Activated naive CD8-positive, alpha-beta T cell treated with anti-CD3 and anti-CD28 coated beads, Interleukin-2, amount 10 ng/mL, durations not matched to agents 7 days and 5 days (primary cell): ENCODE measurements around the gene IRX4. TPM values are rescaled to one million over a fixed set of nuclear protein-coding genes. Genes with fewer than 3 reads are reported as not detected.

Source experiments
- ATAC-seq: fragments of 150-1000 bp; cut with Tn5 transposase; one replicate; pipeline ENCODE4 v1.10.0; 2021; ENCODE audit warnings: low read depth, moderate library complexity
- POLR2A ChIA-PET: fragments of 350-600 bp; sonication (Branson Sonifier 250); formaldehyde crosslinking; loops from one replicate; lab custom pipeline; 2021; ENCODE audit warnings: antibody characterized with exemption; lab: Charles Lee
- DNase-seq: peaks from one replicate; pipeline ENCODE4 v3.0.0; 2021
- H3K27ac Mint-ChIP-seq: one replicate; pipeline ENCODE4 v1.8.0; 2022; ENCODE audit warnings: mild to moderate bottlenecking, mixed read lengths
- H3K27me3 Mint-ChIP-seq: one replicate; pipeline ENCODE4 v1.8.0; 2022; ENCODE audit warnings: mild to moderate bottlenecking, moderate library complexity, mixed read lengths
- H3K36me3 Mint-ChIP-seq: one replicate; pipeline ENCODE4 v1.8.0; 2021; ENCODE audit warnings: mild to moderate bottlenecking, mixed read lengths
- H3K4me1 Mint-ChIP-seq: one replicate; pipeline ENCODE4 v1.8.0; 2021; ENCODE audit warnings: mixed read lengths
- H3K4me3 Mint-ChIP-seq: one replicate; pipeline ENCODE4 v1.8.0; 2022; ENCODE audit warnings: mild to moderate bottlenecking, moderate library complexity, mixed read lengths
- H3K9me3 Mint-ChIP-seq: one replicate; pipeline ENCODE4 v1.8.0; 2021; ENCODE audit warnings: mixed read lengths
- total RNA-seq, 2 experiments: library from RNA; stranded (reverse); gene quantifications; one replicate each; pipeline ENCODE4 v1.2.3, GENCODE V29; 2021

The IRX4 gene
- not detected for total RNA-seq

DNA sequence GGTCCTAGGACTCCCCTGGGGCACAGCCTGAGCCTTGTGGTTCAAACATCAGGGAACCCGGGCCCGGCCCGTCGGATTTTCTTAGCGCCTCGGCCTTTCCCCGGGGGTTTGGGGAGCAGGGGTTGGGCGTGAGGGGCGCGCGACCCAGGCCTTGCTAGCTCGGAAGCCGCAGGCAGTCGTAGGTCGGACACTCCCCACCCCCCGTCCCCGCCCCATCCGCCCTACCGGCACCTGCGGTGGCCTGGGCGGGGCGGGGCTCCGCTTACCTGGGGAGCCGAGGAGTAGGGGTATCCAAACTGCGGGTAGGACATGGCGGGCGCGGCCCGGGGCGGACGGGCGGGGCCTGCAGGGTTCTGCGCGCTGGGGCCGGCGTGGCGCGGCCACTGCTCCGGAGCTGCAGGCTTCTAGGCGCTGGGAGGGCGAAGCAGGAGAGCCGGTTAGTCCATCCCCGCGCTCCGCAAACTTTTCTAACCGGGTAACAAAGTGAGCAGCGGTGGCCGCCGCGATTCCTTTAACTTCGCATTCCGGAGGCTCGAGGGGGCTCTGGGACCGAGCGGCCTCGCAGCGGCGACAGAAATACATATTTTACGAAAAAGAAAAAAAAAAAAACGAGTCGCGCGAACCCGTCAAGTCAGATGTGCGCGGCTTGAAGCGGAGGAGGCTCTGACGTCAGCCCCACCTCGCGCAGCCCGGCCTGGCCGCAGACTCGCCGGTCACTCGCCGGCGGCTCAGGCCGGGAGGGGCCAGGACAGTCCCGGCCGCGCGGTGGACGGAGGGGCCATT lies at the start of gene IRX4:
IRX4 (minus strand) TSS at position 589 of the 783 bp plus-strand sequence; CDS start at position 311, 278 bp downstream.
- Mint-ChIP-seq H3K9me3 (peaks cover 2% of the 10 kb centered on the region), H3K27ac (no peak within 1 kb of the TSS), H3K4me1 (peaks cover 5% of the 10 kb centered on the region), H3K36me3 (peaks cover 3% of the 10 kb centered on the region), H3K27me3 (peaks cover 58% of the 10 kb centered on the region), H3K4me3 (no peak within 1 kb of the TSS)
- POLR2A ChIA-PET: no interaction called here
- ATAC-seq: no peak
- no peak for DNase-seq

DNA sequence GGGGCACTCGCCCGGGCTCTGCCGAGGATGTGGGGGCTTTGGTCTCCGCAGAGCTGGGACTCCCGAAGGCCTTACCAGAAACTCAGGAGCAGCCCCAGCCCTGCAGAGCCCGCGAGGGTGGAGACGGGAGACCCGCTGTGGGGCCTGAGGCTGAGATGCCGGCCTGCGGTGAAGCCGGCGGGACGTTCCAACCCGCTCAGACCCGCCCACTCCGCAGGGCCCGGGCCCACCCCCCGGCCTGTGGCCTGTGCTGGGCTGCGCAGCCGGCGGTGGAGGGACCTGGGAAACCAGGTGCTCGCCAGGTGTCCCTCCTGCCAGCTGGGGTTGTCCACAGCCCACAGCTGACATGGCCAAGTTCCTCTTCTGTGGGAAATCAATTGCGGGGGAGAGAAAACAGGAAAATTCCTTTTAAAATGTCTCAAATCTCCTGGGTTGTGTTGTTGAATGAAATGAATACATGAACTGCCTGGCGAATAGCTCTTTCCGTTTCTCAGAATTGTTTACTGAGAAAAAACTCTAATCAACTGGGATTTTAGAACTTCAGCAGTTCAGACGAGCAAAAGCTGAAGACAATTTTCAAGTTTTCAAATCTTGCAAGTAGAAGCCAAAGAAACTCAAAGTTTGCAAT lies 49.0 kb upstream of the IRX4 start:
- no peak overlapping the region for H3K4me3 Mint-ChIP-seq
- H3K9me3 Mint-ChIP-seq: no peaks in the 10 kb centered on the region

DNA sequence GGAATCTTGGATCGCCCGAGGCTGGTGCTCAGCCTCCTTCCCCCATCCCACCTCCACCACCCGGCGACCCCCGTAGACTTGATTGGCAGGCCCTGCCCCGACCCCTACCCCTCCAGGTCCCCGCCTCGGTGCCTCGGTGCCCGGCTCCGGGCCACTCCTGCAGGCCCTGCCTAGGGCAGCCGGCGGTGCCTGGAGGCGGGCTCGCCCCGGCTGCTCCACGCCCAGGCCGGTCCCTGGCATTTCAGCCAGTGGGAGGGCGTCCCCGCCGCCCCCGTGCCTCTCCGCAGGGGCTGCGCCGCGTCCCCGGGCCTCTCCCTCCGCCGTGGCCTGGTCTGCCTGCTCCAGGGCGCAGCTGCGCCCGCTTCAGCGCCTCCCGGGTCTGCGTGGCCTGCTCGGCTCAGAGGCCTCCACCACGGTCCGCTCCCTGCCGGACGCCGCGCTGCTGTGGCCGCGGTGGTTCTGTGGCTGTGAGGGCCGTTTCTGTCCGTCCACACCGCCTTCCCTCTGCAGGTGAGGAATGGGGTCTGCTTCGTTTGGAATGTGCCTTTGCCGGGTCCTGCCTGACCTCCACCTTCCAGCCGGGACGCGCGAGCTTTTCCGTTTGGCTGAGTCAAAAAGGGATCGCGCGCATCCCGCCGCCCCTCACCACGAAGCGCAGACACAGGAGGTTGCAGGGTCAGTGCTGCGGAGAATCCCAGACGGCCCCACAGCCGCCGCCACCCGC lies 48.3 kb upstream of the IRX4 start:
- Mint-ChIP-seq H3K27ac (no peak overlapping the region), H3K4me3 (no peak overlapping the region), H3K4me1 (no peaks in the 10 kb centered on the region), H3K36me3 (no peaks in the 10 kb centered on the region), H3K27me3 (peaks cover 23% of the 10 kb centered on the region), H3K9me3 (no peaks in the 10 kb centered on the region)
- POLR2A ChIA-PET: no interaction called here
- DNase-seq: no peak
- no peak for ATAC-seq

More for the DNA sequence above, 49.0 kb upstream of the IRX4 start:
- Mint-ChIP-seq H3K36me3 (no peaks in the 10 kb centered on the region), H3K27ac (no peak overlapping the region), H3K27me3 (peaks cover 25% of the 10 kb centered on the region), H3K4me1 (no peaks in the 10 kb centered on the region)
- POLR2A ChIA-PET: no interaction called here
- DNase-seq (no peak), ATAC-seq (no peak)

DNA sequence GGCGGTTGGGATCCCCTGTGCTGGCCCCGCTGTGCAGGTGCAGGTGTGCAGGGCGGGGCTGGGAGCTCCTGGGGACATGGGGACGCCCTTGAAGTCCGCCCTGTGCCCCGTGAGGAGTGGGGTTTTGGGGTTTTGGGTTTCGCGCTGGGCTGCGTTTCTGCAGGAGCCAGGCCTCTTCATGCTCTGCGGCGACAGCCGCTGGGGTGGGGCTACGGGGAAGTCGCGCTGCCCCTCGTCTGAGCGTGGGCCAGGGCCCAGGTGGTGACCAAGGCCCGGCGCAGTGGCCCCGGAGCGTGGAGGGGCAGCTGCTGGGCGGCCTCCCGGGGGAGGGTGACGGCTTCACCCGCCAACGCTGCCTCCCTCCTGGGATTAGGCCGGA lies 47.8 kb upstream of the IRX4 start:
- no peak overlapping the region for H3K4me3 Mint-ChIP-seq
- no peaks in the 10 kb centered on the region for H3K36me3 Mint-ChIP-seq
- no peak for ATAC-seq
- H3K4me1 Mint-ChIP-seq: no peaks in the 10 kb centered on the region
- POLR2A ChIA-PET: no interaction called here
- H3K9me3 Mint-ChIP-seq: no peaks in the 10 kb centered on the region
- DNase-seq: no peak
- H3K27ac Mint-ChIP-seq: no peak overlapping the region
- H3K27me3 Mint-ChIP-seq: peaks cover 23% of the 10 kb centered on the region

DNA sequence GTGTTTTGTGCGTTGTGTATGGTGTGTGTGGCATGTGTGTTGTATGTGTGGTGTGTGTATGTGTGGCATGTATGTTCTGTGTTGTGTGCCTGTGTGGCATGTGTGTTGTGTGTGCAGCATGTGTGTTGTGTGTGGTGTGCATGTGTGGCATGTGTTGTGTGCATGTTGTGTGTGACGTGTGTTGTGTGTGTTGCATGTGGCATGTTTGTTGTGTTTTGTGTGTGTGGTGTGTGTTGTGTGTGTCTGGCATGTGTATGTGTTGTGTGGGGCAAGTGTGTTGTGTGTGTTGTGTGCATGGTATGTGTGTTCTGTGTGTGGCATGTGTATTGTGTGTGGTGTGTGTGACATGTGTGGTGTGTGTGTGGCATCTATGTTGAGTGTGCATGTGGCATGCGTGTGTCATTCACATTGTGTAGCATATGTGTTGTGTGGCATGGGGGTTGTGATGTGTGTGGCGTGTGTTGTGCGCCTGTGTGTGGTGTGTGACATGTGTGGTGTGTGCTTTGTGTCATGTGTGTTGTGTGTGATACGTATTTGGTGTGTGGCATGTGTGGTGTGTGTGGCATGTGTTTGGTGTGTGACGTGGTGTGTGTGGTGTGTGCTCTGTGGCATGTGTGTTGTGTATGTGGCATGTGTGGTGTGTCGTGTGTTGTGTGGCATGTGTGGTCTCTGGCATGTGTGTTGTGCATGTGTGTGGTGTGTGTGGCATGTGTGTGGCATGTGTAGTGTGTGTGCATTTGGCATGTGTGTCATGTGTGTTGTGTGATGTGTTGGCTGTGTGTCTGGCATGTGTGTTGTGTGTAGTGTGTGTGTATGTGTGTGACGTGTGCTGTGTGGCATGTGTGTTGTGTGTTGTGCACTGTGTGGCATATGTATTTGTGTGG lies 46.6 kb upstream of the IRX4 start:
- Mint-ChIP-seq H3K36me3 (no peaks in the 10 kb centered on the region), H3K4me3 (no peak overlapping the region), H3K27ac (no peak overlapping the region), H3K4me1 (no peaks in the 10 kb centered on the region), H3K9me3 (no peaks in the 10 kb centered on the region), H3K27me3 (peaks cover 23% of the 10 kb centered on the region)
- POLR2A ChIA-PET: no interaction called here
- DNase-seq (no peak), ATAC-seq (no peak)

DNA sequence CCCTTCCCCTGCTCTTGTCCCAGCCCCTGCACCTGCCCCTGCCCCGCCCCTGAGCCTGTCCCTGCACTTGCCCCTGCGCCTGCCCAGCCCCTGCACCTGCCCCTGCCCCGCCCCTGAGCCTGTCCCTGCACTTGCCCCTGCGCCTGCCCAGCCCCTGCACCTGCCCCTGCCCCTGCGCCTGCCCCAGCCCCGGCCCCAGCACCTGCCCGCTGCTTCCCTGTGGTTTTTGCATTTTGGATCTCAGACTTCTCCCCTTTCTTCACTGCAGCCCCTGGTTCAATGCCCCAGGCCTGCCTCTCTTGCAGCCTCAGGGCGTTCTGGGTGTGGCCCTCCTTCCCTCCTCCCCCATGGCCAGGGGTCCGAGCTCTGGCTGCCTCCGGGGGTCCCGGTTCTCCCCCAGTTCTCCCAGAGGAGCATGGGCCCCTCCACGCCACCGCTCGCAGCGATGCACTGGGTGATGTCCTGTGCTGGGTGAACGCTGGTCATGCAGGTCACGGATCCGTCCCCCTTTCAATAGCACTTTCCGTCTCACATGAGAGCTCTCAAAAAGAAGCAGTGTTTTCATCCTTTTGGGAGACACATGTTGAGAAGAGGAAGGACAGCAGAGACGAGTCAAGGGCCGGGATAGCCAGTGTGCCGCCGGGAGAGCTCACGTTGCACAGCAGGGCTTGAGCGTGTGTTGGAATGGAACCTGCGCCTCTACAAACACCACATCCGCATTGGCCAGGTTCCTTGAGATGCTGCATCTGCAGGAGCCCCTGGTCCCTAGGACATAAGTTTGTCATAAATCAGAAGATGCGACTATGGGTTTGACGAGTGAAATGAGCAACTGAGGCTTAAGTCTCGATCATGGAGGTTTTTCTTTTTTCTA lies 44.0 kb upstream of the IRX4 start:
- POLR2A ChIA-PET: no interaction called here
- no peaks in the 10 kb centered on the region for H3K4me1 Mint-ChIP-seq
- peaks cover 3% of the 10 kb centered on the region for H3K27me3 Mint-ChIP-seq
- no peaks in the 10 kb centered on the region for H3K9me3 Mint-ChIP-seq
- H3K36me3 Mint-ChIP-seq: no peaks in the 10 kb centered on the region
- ATAC-seq (no peak), DNase-seq (no peak)
- no peak overlapping the region for H3K27ac Mint-ChIP-seq
- no peak overlapping the region for H3K4me3 Mint-ChIP-seq

DNA sequence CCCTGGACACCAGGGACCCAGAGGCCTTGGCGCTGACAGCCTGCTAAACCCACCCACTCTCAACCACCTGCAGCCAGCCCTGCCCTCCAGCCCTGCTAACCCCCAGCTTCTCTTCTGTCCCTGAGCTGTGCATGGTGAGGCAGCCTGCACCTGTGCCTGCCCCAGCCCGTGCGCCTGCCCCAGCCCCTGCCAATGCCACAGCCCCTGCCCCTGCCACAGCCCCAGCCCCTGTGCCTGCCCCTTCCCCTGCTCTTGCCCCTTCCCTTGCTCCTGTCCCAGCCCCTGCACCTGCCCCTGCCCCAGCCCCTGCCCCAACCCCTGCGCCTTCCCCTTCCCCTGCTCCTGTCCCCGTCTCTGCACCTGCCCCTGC lies 43.3 kb upstream of the IRX4 start:
- Mint-ChIP-seq H3K9me3 (no peaks in the 10 kb centered on the region), H3K36me3 (no peaks in the 10 kb centered on the region), H3K4me1 (no peaks in the 10 kb centered on the region), H3K27me3 (no peaks in the 10 kb centered on the region), H3K4me3 (no peak overlapping the region), H3K27ac (no peak overlapping the region)
- DNase-seq (no peak), ATAC-seq (no peak)
- POLR2A ChIA-PET: no interaction called here

DNA sequence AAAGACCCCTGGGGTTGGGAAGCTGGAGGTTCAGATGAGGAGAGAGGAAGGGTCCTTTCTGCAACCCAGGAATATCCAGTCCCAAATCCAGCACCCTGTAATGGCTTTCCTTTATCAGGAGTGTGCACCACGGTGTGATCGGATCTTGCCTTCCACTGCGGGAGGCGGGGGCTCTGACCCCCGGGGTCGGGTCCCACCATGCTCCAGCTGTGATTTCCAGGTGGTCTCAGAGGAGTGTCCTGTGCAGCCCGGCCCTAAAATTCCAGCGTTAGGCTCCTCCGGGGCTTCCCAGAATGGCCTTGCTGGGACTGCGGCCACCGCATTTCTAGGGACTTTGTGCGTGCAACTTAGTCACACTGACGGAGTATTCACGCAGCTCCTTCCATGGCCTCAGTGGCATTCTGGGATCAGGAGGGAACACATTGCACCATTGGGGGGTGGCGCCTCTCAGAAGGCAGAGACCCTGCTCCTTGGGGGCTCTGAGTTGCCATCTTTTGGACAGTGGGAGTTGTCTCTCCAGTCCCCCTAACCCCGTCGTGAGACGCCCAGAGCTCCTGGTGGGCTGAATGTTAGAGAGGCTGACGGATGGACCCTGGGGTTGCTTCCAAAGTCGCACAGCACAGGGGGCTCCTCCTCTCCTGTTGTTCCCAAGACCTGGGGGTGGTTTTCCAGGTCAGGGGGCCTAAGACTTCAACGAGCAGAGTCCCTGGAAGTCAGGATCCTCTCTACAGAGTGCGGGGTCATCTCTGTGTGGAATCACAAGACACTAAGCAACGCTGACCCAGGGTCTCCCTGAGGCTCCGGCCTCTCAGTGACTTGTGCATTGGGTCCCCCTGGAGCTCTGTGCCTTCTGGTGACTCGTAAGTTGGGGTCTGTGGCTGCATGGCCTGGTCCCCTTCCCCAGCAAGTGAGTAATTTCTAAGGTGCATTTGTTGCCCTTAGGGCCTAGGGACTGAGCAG lies 42.7 kb upstream of the IRX4 start:
- no peak for ATAC-seq

DNA sequence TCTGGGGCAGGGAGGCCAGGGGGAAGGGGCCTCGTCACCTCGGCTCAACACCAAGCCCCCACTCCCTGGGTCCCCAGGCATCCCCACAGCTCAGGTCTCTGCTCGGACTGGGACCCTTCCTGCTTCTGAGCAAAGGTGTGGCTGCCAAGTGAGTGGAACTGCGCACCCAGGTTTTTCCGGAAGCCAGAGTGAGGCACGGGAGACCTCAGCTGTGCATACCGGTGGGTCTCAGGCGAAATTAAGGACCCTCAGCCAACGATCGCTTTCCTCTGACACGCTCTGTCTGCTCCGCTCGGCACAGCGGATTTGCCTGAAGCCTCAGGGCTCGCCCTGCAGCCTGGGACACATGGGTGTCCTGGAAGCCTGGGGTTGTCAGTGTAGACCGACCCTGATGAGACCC lies 41.0 kb upstream of the IRX4 start:
- no peaks in the 10 kb centered on the region for H3K4me1 Mint-ChIP-seq
- no peak overlapping the region for H3K27ac Mint-ChIP-seq
- H3K27me3 Mint-ChIP-seq: peaks cover 2% of the 10 kb centered on the region
- no peaks in the 10 kb centered on the region for H3K36me3 Mint-ChIP-seq
- POLR2A ChIA-PET: no interaction called here
- ATAC-seq: no peak
- H3K9me3 Mint-ChIP-seq: no peaks in the 10 kb centered on the region
- no peak overlapping the region for H3K4me3 Mint-ChIP-seq
- DNase-seq: no peak

More for the DNA sequence above, 42.7 kb upstream of the IRX4 start:
- no peak for DNase-seq
- Mint-ChIP-seq H3K4me1 (no peaks in the 10 kb centered on the region), H3K4me3 (no peak overlapping the region), H3K36me3 (no peaks in the 10 kb centered on the region), H3K27ac (no peak overlapping the region), H3K27me3 (no peaks in the 10 kb centered on the region), H3K9me3 (no peaks in the 10 kb centered on the region)
- POLR2A ChIA-PET: no interaction called here

DNA sequence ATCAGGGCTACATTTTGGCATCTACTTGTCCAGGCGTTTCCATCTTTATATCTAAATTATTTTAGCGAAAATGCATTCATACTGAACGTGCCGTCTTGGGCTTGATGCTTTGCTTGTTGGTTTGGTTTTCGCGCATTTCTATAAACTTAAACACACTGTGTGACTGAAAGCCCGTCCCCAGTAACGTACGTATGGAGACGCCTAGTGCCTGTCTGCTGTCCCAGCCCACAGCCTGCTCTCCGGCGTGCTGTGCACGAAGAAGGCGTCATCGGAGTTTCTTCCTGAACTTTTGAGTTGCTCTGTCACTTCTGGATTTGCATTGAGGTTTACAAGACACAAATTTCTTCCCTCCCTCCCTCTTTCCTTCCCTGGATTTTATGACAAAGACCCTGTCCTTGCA lies 40.6 kb upstream of the IRX4 start:
- Mint-ChIP-seq H3K27ac (no peak overlapping the region), H3K4me3 (no peak overlapping the region), H3K4me1 (no peaks in the 10 kb centered on the region), H3K27me3 (peaks cover 2% of the 10 kb centered on the region), H3K9me3 (no peaks in the 10 kb centered on the region), H3K36me3 (no peaks in the 10 kb centered on the region)
- POLR2A ChIA-PET: no interaction called here
- ATAC-seq (no peak), DNase-seq (no peak)

DNA sequence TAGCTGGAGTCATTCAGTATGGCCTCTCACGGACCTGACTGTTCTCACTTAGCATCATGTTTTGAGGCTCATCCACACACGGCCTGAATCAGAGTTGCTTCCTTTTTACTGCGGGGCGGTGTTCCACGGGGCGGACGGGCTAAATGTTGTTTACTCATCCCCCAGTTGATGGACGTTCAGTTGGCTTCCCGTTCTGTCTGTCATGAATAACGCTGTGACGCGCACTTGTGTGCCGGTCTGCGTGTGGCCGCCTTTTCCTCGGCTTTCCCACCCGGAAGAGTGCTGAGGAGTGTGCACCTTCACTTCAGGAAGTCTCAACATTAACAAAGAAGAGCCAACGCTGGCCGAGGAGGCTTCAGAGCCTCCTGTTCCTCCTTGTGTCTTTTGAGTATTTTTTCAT lies 39.0 kb upstream of the IRX4 start:
- H3K4me1 Mint-ChIP-seq: no peaks in the 10 kb centered on the region
- H3K4me3 Mint-ChIP-seq: no peak overlapping the region
- H3K36me3 Mint-ChIP-seq: no peaks in the 10 kb centered on the region
- DNase-seq: no peak
- H3K27me3 Mint-ChIP-seq: peaks cover 2% of the 10 kb centered on the region
- POLR2A ChIA-PET: no interaction called here
- no peaks in the 10 kb centered on the region for H3K9me3 Mint-ChIP-seq
- H3K27ac Mint-ChIP-seq: no peak overlapping the region
- ATAC-seq: no peak

DNA sequence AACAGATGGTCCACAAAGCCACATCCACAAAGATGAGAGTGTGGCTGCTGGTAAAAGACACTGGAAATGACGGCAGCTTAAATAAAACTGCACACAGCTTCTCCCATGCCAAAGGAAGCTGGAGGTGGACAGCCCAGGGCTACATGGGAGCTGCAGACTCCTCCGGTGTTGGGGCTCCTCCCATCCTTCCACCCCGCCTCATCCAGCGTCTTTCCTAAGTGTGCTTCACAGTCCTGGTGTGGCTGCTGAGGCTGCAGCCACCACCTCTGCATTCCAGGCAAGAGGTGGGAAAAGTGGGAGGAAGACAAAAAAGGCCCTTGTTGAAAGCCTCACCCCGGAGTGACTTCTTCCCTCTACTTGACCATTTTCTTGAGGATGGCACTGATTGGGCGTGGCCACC lies 37.0 kb upstream of the IRX4 start:
- H3K36me3 Mint-ChIP-seq: no peaks in the 10 kb centered on the region
- peaks cover 2% of the 10 kb centered on the region for H3K27me3 Mint-ChIP-seq
- POLR2A ChIA-PET: no interaction called here
- ATAC-seq: no peak
- DNase-seq: no peak
- no peaks in the 10 kb centered on the region for H3K4me1 Mint-ChIP-seq
- H3K4me3 Mint-ChIP-seq: no peak overlapping the region
- H3K27ac Mint-ChIP-seq: no peak overlapping the region
- H3K9me3 Mint-ChIP-seq: no peaks in the 10 kb centered on the region
